ENCODE measurements around the gene TCEAL9.
A peak's percentile ranks its signal among the peaks of the same experiment; 100 is the strongest.
"Not testable (repeated sequence)": the region's sequence is repeated elsewhere in the genome, so short reads cannot be mapped to it uniquely, and the experiment has no call there.

Gene TCEAL9

DNA sequence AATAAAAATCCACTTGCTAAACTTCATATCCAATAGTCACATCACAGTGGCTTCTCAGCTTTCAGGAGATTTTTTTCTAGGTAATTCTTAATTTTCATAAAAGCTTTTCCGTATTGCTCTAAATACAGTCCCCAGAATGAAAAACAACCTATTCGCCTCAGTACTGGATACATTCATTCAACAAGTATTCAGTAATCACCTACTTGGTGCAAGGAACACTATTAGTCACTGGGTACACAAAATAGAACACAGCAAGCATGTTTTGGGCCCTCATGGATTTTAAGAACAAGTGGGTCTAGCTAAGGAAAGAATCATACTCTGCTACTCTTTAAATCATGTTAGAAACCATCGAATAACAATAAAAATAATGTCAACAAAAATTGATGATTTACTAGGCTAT is 17.3 kb downstream of the TCEAL9 start:
- DNase-seq (ENCODE audit: low spot score), result no peak

DNA sequence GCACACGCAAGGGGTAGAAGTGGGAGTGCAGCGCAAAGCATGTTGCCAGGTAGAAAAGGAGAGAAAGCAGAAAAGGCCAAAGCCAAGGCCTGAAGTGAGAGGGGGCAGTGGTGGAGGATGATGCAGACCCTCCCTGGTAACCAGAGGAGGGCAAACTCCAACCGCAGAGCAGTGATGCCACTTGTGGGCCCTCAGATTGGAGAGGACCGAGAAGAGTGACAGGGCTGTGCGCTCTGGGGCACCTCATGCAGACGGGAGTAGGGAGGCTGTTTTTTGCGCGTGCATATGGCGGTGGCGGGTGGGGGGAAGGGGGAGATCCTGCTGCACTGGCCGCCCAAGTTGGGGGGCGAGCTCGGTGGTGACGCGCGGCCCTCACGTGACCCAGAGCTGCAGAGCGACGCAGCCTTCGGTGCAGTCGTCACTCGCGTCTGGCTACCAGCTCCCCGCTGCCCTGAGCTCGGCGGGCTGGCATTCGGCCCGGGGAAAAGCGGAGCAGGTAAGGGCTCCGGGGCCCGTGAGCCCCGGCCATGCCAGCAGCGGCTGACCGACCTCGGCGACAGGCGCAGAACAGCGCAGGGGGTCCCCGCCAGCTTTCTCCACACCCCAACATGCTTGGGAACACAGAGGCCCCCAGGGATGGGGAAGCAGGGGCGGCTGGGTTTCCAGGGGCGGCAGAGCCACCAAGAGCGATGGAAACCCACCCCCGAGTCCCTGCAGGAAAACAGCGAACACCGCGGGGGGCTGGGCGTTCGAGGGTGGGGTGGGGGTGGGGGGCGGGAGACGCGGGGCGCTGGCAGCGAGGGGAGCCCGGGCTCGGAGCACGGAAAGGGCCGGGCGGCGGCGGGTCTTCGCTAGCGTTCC is 20.0 kb downstream of the TCEAL9 start, which contains the start of gene BEX3:
Gene BEX3 (plus strand): TSS at position 421 of the 861 bp plus-strand sequence. CDS start 984 bp downstream, outside the sequence.
- DNase-seq (ENCODE audit: low spot score), result peak; percentile 82

DNA sequence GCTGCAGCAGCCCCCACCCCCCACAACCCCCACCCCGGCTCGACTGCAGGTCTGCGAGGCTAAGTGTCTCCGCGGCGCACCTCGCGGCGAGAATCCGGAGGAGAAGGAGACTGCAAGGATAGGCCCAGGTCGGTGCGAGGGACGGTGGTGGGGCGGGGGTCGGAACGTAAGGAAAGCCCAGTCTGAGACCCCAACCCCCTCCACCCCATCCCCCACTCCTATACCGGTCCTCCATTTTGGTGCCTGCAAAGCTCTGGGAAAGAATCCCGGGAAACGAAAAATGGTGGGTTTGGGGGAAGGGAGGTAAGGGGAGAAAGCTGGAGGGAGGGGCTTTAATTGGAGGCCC is 20.6 kb downstream of the TCEAL9 start:
- DNase-seq (ENCODE audit: low spot score), result no peak

DNA sequence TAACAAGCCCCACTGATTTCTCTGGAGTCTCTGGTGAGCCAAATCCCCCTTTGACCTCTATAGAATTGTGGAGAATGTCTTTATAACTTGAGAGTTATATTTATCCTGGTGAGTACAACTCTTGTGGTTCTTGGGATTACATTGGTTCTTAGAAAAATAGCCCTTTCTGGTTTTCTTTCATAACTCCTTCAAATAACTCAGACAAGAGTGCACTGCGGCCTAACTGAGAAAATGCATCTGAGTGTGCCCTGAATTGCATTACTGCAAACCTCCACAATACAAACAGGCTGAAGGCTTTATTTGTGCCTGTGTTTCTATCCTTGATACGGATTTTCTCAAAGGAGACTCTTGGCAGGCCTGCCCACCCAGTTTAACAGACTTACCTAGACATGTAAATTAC is 22.7 kb downstream of the TCEAL9 start:
- DNase-seq (ENCODE audit: low spot score), result no peak

DNA sequence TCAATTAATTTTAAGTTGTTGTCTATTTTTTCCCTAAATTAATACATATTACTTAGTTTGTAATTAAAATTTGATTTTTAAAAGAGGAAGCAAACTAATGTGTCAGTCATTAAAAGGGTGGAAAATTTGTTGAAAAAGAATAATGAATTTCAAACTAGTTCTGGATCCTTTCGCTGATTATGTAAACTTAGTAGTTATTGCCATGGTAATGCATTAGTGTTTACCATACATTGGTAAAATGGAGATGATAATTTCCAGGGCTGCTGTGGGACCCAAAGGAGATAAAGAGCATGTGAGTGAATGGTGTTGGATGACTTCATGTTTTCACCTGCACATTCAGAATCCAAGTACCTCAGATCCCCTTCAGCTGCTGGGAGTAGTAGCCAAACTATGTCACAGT is 26.6 kb downstream of the TCEAL9 start:
- DNase-seq (ENCODE audit: low spot score), result no peak

DNA sequence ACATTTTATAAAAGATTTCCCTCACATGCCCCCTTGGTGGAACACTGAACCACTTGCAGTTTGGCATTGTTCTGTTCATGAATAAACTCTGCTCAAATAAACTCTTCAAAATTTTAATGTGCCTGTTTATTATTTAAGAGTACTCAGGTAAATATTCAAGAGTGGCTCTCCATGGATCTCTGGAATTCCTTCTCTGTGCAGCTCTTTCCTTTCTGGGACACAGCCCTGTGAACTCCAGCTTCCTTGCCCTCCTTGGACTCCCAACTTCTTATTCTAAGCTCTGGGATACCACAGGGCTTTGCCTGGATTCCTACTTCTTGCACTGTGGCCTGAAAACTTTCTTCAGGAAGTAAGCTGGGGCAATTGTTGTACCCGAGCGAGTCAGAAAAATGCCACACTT is 28.4 kb downstream of the TCEAL9 start:
- no peak for DNase-seq (ENCODE audit: low spot score)

DNA sequence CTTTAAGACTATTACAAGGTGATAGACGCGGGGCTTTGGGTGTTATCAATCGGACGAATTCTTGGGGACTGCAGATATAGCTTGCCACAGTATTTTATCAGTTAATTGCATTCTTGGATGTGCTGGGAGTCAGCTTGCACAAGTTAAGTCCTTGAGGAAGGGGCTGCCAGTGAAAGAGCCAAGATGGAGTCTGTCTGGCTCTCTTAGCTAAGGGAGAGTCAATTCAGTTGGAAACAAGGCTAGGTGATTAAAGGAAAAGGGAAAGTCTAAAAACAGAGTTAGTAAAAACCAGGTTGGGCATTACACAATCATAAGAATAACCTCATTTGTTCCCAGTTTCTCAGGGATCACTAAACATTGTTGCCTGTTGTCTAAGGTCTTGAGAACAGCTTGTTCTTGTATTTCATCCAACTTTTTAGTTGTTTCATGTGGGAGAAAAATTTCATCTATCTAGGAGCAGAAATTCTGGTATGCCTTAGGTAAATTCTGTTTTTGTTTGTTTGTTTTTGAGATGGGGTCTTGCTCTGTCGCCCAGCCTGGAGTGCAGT is 29.1 kb downstream of the TCEAL9 start:
- not testable (repeated sequence) for DNase-seq (ENCODE audit: low spot score)

DNA sequence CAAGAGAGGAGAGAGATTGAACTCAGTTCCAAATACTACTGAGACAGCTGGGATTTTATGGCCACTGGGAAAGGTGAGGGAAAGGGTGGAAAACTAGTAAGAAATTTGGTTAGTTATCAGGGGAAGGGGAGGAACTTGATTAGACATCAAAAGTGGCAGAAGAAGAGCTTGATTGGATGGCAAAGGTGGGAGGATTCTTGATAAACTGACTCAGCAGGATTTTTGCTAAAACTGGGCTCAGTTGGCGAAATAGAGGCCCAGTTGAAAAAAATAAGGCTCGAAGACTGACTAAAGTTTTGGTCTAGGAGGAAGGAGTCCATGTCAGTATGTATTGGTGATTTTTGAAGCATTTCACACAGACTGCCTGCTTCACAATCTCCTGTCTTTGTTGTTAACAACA is 30.0 kb downstream of the TCEAL9 start:
- DNase-seq (ENCODE audit: low spot score), result no peak

DNA sequence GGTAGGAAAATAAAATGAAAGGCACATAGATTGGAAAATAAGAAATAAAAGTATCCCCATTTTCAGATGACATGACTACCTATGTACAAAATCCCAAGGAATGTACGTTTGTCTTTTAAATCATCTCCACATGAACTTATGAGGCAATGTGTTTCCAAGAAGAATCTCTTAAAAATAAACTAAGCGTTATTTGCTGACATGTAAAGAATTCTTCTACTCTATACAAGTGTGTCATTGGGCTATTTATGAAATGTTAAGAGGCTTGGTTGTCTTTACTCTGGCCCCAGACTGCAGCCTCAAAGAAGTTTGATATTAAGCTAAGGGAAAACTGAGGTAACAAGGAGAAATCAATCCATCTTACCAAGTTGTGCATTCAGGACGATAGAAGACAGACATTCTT is 37.2 kb downstream of the TCEAL9 start:
- no peak for DNase-seq (ENCODE audit: low spot score)

DNA sequence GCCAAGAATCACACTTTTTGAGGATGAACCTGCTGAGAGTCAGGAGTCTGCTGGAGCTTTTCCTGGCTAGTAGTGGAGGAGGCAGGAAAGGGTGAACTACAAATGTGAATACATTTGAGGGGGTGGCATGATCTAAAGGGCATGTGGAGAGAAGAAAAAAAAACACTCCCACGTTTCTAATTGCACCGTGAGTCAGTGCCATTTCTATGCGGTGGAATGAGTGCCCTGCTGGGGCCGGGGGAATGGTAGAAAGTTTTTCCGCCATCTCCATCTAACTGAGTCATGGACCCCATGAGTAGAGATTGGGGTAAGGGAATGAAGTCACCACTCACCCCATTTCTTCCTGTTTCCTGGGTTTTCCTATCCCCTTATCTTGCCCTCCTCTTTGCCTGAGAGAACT is 39.9 kb downstream of the TCEAL9 start:
- DNase-seq (ENCODE audit: low spot score), result no peak

DNA sequence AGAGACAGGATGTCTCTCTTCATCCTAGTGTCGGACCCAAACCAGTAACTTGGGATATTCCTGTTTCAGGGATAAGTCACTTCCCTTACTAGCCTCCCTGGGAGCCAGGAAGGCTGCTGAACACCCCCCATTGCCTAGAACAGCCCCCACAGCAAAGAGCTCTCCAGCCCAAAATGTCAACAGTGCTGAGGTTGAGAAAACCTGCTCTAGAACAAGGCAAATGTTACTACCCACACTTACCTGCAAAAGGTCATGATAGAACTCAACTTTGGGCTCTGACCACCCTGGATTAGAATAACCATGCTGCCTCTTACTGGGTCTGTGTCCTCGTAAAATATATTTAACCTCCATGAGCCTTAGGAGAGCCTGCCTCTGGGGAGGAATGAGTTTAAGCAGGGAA is 40.4 kb downstream of the TCEAL9 start:
- no peak for DNase-seq (ENCODE audit: low spot score)

DNA sequence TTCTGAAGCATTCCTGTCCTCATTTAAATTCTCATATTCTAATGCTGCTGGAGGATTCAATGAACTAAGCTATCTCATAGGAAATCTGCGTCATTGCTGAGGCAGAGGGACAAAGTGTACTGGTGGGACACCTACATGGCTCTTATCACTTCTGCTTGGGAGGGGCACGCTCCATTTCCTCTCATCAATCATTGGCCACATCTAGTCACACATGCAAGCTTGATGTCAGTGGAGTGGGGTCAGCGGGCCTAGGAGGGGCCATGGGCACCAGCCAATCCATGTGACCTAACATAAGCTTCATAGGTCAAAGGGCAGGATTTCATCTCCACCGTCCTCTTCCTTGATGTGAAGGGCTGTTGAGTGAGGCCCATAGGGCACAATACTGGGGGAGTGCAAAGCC is 41.4 kb downstream of the TCEAL9 start:
- DNase-seq (ENCODE audit: low spot score), result no peak

DNA sequence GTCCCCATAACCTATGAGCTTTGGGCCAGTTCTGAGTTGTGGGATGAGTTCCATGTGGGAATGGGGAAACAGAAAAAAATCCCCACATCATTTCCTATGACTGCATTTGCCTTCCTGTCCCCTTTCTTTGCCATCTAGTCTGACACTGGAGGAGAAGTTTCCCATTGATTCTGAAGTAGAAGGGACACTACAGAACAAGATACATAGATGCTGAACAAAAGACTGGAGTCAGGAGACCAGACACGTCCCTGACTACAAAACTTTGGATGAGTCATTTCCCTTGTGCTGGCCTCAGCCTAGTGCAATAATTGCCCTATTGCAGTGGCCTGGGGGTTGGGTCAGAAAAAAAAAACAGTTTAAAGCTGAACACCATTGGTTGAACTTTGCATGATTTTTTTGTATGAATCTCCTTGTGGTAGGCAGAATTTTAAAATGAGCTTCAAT is 42.1 kb downstream of the TCEAL9 start:
- DNase-seq (ENCODE audit: low spot score), result no peak

DNA sequence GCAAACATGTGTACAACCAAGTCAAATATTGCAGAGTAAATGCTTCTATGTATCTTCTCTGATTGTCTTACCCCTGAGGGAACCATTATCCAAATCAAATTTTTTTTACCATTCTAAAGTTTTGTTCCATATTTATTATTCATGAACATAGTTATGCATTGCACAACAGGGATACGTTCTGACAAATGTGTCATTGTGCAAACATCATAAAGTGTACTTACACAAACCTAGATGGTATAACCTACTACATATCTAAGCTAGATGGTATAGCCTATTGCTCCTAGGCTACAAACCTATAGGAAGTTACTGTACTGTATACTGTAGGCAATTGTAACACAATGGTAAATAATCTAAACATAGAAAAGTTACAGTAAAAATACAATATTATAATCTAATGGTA is 43.4 kb downstream of the TCEAL9 start:
- DNase-seq (ENCODE audit: low spot score), result no peak

DNA sequence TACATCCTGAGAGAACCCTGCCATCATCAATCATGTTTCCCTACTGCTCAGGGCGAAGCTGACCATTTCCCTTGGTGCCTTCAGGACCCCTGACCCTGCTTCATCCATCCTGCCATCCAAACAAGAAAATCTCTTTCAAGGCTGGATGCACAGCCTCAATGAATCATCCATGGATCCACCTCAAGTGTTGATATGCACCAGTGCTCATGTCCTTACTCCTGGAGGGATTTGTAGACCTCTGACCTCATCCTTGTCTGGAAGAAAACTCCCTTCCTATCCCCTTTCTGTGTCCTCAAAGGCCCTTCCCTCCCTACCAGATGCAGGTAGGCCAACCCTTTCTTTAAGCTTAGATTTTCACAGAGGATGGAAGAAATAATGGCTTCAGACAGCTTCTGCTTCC is 44.6 kb downstream of the TCEAL9 start:
- DNase-seq (ENCODE audit: low spot score), result no peak

DNA sequence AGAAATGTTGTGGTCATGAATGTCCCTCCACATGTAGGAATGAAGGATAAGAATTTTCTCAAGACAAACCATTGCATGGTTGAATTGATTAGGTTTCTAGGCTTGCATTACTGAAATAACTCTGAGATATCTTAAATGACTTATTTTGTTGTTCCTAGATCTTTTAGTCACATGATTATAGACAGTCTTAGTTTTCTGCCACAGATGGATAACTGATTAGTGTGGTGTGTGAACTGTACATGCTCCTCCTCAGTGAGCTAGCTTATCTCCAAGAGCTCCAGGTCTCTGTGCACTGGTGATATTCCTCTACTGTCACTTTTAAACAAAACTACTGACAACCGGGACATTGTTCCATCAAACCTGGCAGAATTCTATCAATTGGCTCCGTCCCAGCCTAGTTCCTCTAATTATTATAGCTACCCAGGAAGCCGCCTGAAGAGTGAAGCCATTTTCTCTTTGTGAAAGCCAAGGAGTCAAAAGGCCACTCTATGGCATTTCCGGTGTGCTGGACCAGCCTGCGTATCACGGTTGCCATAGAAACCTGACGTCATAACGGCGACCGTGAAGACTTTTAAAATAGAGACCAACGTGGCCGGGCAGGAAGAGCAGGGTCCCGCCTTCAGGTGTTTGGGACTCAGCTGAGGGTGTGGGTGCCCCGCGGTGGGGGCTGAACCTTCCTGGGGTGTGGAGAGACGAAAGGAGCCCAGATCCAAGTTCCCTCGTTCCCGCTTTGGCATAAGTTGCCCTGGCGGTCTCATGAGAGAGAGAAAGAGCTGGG is 48.1 kb downstream of the TCEAL9 start:
- no peak for DNase-seq (ENCODE audit: low spot score)

DNA sequence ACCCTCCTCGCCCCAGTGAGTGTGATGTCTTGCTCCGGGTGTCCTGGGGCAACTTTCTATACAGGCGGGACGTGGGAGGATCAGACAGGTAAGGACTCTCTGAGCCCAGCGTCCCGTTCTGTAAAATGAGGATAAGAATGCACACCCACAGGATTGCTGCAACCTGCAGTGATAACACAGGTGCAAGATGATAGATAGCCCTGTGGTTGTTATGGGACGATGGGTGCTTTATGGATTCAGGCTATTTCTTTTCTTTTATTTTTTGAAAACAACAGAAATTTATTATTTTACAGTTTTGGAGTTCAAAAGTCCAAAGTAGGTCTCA is 48.7 kb downstream of the TCEAL9 start:
- DNase-seq (ENCODE audit: low spot score), result no peak

DNA sequence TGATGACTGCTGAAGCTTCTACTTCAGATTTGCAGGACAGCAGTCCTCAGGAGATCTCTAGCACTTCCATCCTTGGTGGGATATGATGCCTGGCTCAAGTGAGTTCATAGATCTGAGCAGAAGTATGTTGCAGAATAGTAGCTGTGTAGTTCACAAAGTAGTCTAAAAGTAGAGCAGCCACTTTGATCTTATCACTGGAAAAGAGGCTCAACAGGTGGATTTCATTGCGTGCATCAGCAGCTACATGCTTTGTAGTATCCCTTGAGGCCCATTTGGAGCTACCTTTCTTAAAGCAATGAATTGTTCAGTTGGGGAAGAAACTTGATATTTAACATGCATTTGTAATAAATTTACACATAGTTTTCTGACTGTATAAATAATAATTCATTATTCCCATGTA is 50.0 kb downstream of the TCEAL9 start:
- no peak for DNase-seq (ENCODE audit: low spot score)

DNA sequence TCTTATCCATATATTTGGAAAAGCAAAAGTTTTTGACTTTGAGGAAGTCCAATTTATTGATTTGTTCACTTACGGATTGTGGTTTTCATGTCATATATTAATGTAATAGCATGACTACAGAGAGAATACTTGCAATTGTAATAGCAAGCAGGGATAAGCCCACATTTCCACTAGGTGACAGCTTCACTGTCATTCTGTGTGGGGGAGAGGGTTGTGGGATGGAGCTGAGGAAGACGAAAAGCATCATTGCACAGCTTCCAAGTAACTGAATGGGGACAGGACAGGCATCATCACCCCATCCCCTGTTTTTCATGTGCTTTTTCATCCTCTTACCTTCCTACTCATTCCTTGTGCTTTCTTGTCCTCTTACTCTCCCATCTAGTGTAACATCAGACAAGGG is 51.5 kb downstream of the TCEAL9 start:
- no peak for DNase-seq (ENCODE audit: low spot score)
